DMS114 treated with DMSO at 0.1 percent for 48 hours (cell line): ENCODE measurements around the gene CYSLTR1.
"Not testable (repeated sequence)": the region's sequence is repeated elsewhere in the genome, so short reads cannot be mapped to it uniquely, and the experiment has no call there.

Source experiments
- DNase-seq: peaks from one replicate; lab custom pipeline; 2025; ENCODE audit not compliant: unreplicated experiment; lab: John Stamatoyannopoulos, UW

CYSLTR1 gene

DNA sequence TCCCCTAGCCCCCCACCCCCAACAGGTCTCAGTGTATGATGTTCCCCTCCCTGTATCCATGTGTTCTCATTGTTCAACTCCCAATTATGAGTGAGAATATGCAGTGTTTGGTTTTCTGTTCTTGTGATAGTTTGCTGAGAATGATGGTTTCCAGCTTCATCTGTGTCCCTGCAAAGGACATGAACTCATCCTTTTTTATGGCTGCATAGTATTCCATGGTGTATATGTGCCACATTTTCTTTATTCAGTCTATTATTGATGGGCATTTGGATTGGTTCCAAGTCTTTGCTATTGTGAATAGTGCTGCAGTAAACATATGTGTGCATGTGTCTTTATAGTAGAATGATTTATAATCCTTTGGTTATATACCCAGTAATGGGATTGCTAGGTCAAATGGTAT, 101.4 kb downstream of the CYSLTR1 start:
- DNase-seq, result not testable (repeated sequence)
